CD4-positive, alpha-beta T cell (primary cell): Measurements from ENCODE around the gene SLC34A2. TPM values are rescaled to one million over a fixed set of nuclear protein-coding genes. Genes with fewer than 3 reads are reported as not detected.
"Not testable (repeated sequence)": the region's sequence is repeated elsewhere in the genome, so short reads cannot be mapped to it uniquely, and the experiment has no call there.

ENCODE experiments used
- ATAC-seq: fragments of 200-7000 bp; cut with Tn5 transposase; one replicate; pipeline ENCODE4 v1.10.0; 2022; ENCODE audit warnings: mild to moderate bottlenecking; ENCODE audit not compliant: poor library complexity
- CTCF ChIA-PET: fragments of 350-600 bp; sonication (Branson Sonifier 250); formaldehyde crosslinking; loops from one replicate; lab custom pipeline; 2021; ENCODE audit warnings: antibody characterized with exemption, inconsistent platforms; lab: Charles Lee
- POLR2A ChIA-PET: fragments of 350-600 bp; sonication (Branson Sonifier 250); formaldehyde crosslinking; loops from one replicate; lab custom pipeline; 2021; ENCODE audit warnings: antibody characterized with exemption, inconsistent platforms; lab: Charles Lee
- DNase-seq, 14 experiments: peaks; one replicate each; pipeline ENCODE4 v3.0.0-alpha.2; 2013 to 2020; ENCODE audit warnings: mixed read lengths in 2 of 14
- H3K27ac ChIP-seq, 2 donors: one replicate each; pipeline versions ENCODE4 v1.5.1 to v1.7.0; 2013; ENCODE audit warnings: low read length in 2 of 2, low read depth in 1 of 2, mild to moderate bottlenecking in 1 of 2
- H3K27me3 ChIP-seq, 2 experiments: 1 replicate in 1 of 2; 2 replicates in 1 of 2; pipeline versions ENCODE4 v1.6.1 to v1.7.0; 2013; ENCODE audit warnings: low read length in 2 of 2, control low read depth in 1 of 2, mild to moderate bottlenecking in 1 of 2, moderate library complexity in 1 of 2; ENCODE audit not compliant: insufficient read depth in 2 of 2, control insufficient read depth in 1 of 2
- H3K36me3 ChIP-seq: one replicate; pipeline ENCODE4 v1.6.1; 2013; ENCODE audit warnings: low read length, control low read depth; ENCODE audit not compliant: insufficient read depth
- H3K4me1 ChIP-seq: one replicate; pipeline ENCODE4 v1.6.1; 2013; ENCODE audit warnings: low read length, control low read depth; ENCODE audit not compliant: insufficient read depth
- H3K4me3 ChIP-seq: one replicate; pipeline ENCODE4 v1.5.1; 2013; ENCODE audit warnings: mild to moderate bottlenecking, low read length, moderate library complexity
- H3K9me3 ChIP-seq, 2 experiments: 1 replicate in 1 of 2; 2 replicates in 1 of 2; pipeline versions ENCODE4 v1.6.1 to v1.7.0; 2013; ENCODE audit warnings: low read length in 2 of 2, mild to moderate bottlenecking in 2 of 2, control low read depth in 1 of 2, moderate library complexity in 1 of 2; ENCODE audit not compliant: control insufficient read depth in 1 of 2, insufficient read depth in 1 of 2
- H3K27ac Mint-ChIP-seq: one replicate; pipeline ENCODE4 v1.8.0; 2020; ENCODE audit warnings: mixed read lengths
- H3K27me3 Mint-ChIP-seq: one replicate; pipeline ENCODE4 v1.8.0; 2021; ENCODE audit warnings: mixed read lengths
- H3K36me3 Mint-ChIP-seq: one replicate; pipeline ENCODE4 v1.8.0; 2021; ENCODE audit warnings: low read depth, mixed read lengths
- H3K4me1 Mint-ChIP-seq: one replicate; pipeline ENCODE4 v1.8.0; 2021; ENCODE audit warnings: low read depth, mixed read lengths
- H3K4me3 Mint-ChIP-seq: one replicate; pipeline ENCODE4 v1.8.0; 2020; ENCODE audit warnings: mild to moderate bottlenecking, mixed read lengths
- H3K9me3 Mint-ChIP-seq: one replicate; pipeline ENCODE4 v1.8.0; 2020; ENCODE audit warnings: mixed read lengths
- CTCF ChIP-seq: fragments of 200-600 bp; IDR thresholded peaks from one replicate; pipeline ENCODE4 v1.8.0; 2022; ENCODE audit warnings: antibody characterized with exemption, mild to moderate bottlenecking
- intact Hi-C, 2 experiments: fragments of 100-400 bp; cut with DNase I in 1 of 2; cut with micrococcal nuclease in 1 of 2; formaldehyde crosslinking; loops; one replicate each; pipeline versions ENCODE4 v1.15.1 to v1.9.0; 2023 to 2025; cut with DNase I, micrococcal nuclease
- total RNA-seq, 174 experiments: library from RNA in 2 of 174; stranded (reverse) in 2 of 174; gene quantifications; one replicate each; pipeline ENCODE4 v1.2.3 and lab custom pipeline; 2021 to 2026

SLC34A2 gene
- total RNA-seq, 2 experiments from 2014 or later = not detected

DNA sequence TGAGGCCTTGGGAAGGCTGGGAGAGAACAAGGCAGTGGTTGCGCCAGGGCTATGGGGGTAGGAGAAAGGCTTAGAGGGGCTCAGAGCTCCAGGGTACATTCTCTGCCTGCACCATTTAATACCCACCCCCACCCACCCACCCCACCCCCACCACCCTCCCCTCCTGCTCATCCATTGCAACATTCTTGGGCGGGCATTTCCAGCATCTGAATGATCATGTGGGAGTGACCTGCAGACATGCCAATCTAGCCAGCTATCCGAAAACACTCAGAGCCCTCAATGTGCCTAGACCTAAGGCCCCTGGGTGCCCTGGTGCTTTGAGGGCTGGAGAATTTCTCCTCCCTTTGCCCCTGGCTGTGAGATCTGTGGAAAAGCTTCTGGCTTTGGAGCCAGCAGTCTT is 3.1 kb downstream of the SLC34A2 start:
- Histone ChIP-seq H3K36me3 (no peaks in the 10 kb centered on the region), H3K27ac (no peak overlapping the region), H3K27me3 (peaks cover 17 to 25% of the 10 kb centered on the region in 2 experiments), H3K4me3 (no peak overlapping the region), H3K9me3 (no peaks in the 10 kb centered on the region), H3K4me1 (no peaks in the 10 kb centered on the region)
- H3K4me3 Mint-ChIP-seq = no peak overlapping the region
- H3K36me3 Mint-ChIP-seq = no peaks in the 10 kb centered on the region
- H3K27me3 Mint-ChIP-seq = peaks cover 43% of the 10 kb centered on the region
- TF ChIP-seq CTCF = no peak
- ChIA-PET POLR2A (no interaction called here), CTCF (no interaction called here)
- DNase-seq (no peak), ATAC-seq (no peak)
- no peaks in the 10 kb centered on the region for H3K4me1 Mint-ChIP-seq
- intact Hi-C loops = no loop called here
- no peaks in the 10 kb centered on the region for H3K9me3 Mint-ChIP-seq
- H3K27ac Mint-ChIP-seq = no peak overlapping the region

DNA sequence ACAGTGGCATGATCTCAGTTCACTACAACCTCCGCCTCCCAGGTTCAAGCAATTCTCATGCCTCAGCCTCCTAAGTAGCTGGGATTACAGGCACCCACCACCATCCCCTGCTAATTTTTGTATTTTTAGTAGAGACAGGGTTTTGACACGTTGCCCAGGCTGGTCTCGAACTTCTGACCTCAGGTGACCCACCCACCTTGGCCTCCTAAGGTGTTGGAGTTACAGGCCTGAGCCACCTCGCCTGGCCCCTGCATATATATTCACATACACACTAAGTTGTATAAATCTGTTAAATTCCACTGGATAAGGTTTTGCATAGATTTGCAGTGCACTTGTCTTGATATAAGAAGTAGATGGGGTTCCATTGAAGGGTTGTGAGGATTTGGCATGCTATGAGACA is 5.8 kb downstream of the SLC34A2 start:
- DNase-seq, H3K4me1 Mint-ChIP-seq, intact Hi-C loops, ATAC-seq, H3K9me3 Mint-ChIP-seq, CTCF ChIA-PET, H3K36me3 Mint-ChIP-seq, H3K4me3 Mint-ChIP-seq, H3K4me3 ChIP-seq, H3K27ac Mint-ChIP-seq, H3K27ac ChIP-seq, H3K9me3 ChIP-seq, H3K36me3 ChIP-seq, H3K27me3 ChIP-seq, H3K4me1 ChIP-seq, POLR2A ChIA-PET: not testable (repeated sequence)
- H3K27me3 Mint-ChIP-seq = peaks cover 29% of the 10 kb centered on the region

- no peak for TF ChIP-seq CTCF
- DNase-seq (no peak), ATAC-seq (no peak)
- Histone ChIP-seq H3K4me3 (no peak overlapping the region), H3K27me3 (no peaks in the 10 kb centered on the region), H3K36me3 (no peaks in the 10 kb centered on the region), H3K4me1 (no peaks in the 10 kb centered on the region), H3K9me3 (no peaks in the 10 kb centered on the region), H3K27ac (no peak overlapping the region)
- no peaks in the 10 kb centered on the region for H3K9me3 Mint-ChIP-seq
- H3K27ac Mint-ChIP-seq = no peak overlapping the region
- H3K36me3 Mint-ChIP-seq = no peaks in the 10 kb centered on the region
- intact Hi-C loops = no loop called here
- no peak overlapping the region for H3K4me3 Mint-ChIP-seq
- peaks cover 20% of the 10 kb centered on the region for H3K27me3 Mint-ChIP-seq
- POLR2A ChIA-PET = no interaction called here
- no peaks in the 10 kb centered on the region for H3K4me1 Mint-ChIP-seq
- CTCF ChIA-PET = no interaction called here
These were observed 6.7 kb downstream of the SLC34A2 start for GRCh38 chr4:25662306-25662705.

GRCh38 chr4:25663781-25664180 is 8.1 kb downstream of the SLC34A2 start:
- H3K36me3 ChIP-seq = no peaks in the 10 kb centered on the region
- H3K36me3 Mint-ChIP-seq = no peaks in the 10 kb centered on the region
- no peak overlapping the region for H3K27ac Mint-ChIP-seq
- intact Hi-C loops = no loop called here
- no peak overlapping the region for H3K4me3 ChIP-seq
- no peaks in the 10 kb centered on the region for H3K9me3 Mint-ChIP-seq
- no peak for TF ChIP-seq CTCF
- H3K9me3 ChIP-seq = no peaks in the 10 kb centered on the region
- H3K4me1 Mint-ChIP-seq = no peaks in the 10 kb centered on the region
- DNase-seq = no peak
- ChIA-PET POLR2A (no interaction called here), CTCF (no interaction called here)
- no peaks in the 10 kb centered on the region for H3K27me3 ChIP-seq
- no peak overlapping the region for H3K4me3 Mint-ChIP-seq
- no peak for ATAC-seq
- H3K27ac ChIP-seq = no peak overlapping the region
- H3K27me3 Mint-ChIP-seq = peaks cover 16% of the 10 kb centered on the region
- no peaks in the 10 kb centered on the region for H3K4me1 ChIP-seq
